GF-D8 (cell line): ENCODE data around the gene KIAA0040.

Experiments used
- DNase-seq: peaks from one replicate; lab custom pipeline; 2025; lab: John Stamatoyannopoulos, UW

The KIAA0040 gene

GRCh38 chr1:175192630-175193526, at the start of gene KIAA0040:
Gene KIAA0040, minus strand, starts transcription at chr1:175192776. Its CDS starts 31,763 bp downstream, at chr1:175161013.
- no peak for DNase-seq

GRCh38 chr1:175237389-175237788, 44.8 kb upstream of the KIAA0040 start:
- DNase-seq: no peak

- DNase-seq: no peak
Observed at GRCh38 chr1:175234639-175235038, 42.1 kb upstream of the KIAA0040 start.

GRCh38 chr1:175232335-175232734, 39.8 kb upstream of the KIAA0040 start:
- DNase-seq: no peak

GRCh38 chr1:175225805-175226129, 33.2 kb upstream of the KIAA0040 start:
- DNase-seq: no peak

- DNase-seq: no peak
Observed at GRCh38 chr1:175222296-175222938, 29.8 kb upstream of the KIAA0040 start.

- no peak for DNase-seq
Observed at GRCh38 chr1:175221557-175222175, 29.1 kb upstream of the KIAA0040 start.

GRCh38 chr1:175220853-175221556, 28.4 kb upstream of the KIAA0040 start:
- no peak for DNase-seq

GRCh38 chr1:175219774-175220173, 27.2 kb upstream of the KIAA0040 start:
- no peak for DNase-seq

- no peak for DNase-seq
Observed at GRCh38 chr1:175218786-175219434, 26.3 kb upstream of the KIAA0040 start.

GRCh38 chr1:175217721-175218531, 25.4 kb upstream of the KIAA0040 start:
- DNase-seq: no peak

- no peak for DNase-seq
Observed at GRCh38 chr1:175216444-175216843, 23.9 kb upstream of the KIAA0040 start.

GRCh38 chr1:175211656-175212055, 19.1 kb upstream of the KIAA0040 start:
- no peak for DNase-seq

GRCh38 chr1:175210744-175211143, 18.2 kb upstream of the KIAA0040 start:
- no peak for DNase-seq

- DNase-seq: no peak
Observed at GRCh38 chr1:175209493-175209921, 16.9 kb upstream of the KIAA0040 start.

- DNase-seq: no peak
Observed at GRCh38 chr1:175208773-175209492, 16.4 kb upstream of the KIAA0040 start.

- no peak for DNase-seq
Observed at GRCh38 chr1:175207971-175208370, 15.4 kb upstream of the KIAA0040 start.

GRCh38 chr1:175206687-175207086, 14.1 kb upstream of the KIAA0040 start:
- no peak for DNase-seq

GRCh38 chr1:175204330-175204729, 11.8 kb upstream of the KIAA0040 start:
- DNase-seq: no peak

- DNase-seq: no peak
Observed at GRCh38 chr1:175203570-175204068, 11.0 kb upstream of the KIAA0040 start.
